Spleen (tissue), 3 donors: ENCODE measurements around the gene PIK3C2G.

Source experiments
- POLR2A ChIP-seq, 3 donors: fragments of 450-650 bp; IDR thresholded peaks; one replicate each; pipeline ENCODE4 v1.5.1; 2017; ENCODE audit warnings: antibody characterized with exemption in 3 of 3, mild to moderate bottlenecking in 1 of 3
- POLR2AphosphoS5 ChIP-seq, 3 donors: sonication (generic); formaldehyde crosslinking; IDR thresholded peaks; one replicate each; pipeline ENCODE4 v1.5.1; 2017; ENCODE audit warnings: antibody characterized with exemption in 3 of 3

DNA sequence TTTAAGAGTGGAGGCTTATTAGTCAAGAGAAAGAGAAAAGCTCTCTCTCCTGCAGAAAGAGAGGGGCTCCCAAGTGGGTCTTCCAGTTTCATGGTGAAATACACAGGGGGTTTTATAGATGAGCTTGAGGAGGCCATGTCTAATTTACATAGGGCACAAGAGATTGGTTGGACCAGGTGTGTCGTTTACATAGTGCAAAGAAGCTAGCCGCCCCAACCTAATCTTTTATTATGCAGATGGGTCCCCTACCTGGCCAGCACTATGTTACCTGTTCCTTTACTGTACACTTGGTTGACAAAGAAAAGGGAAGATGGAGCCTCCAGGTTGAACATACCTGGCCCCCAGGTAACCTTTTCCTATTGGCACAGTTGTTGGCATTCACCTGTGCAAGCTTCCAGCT is 195.0 kb downstream of the PIK3C2G start:
- TF ChIP-seq POLR2A (IDR thresholded peaks at IDR 0.05) = no peak
- no peak for TF ChIP-seq POLR2AphosphoS5 (IDR thresholded peaks at IDR 0.05)
